GM15510 (cell line): ENCODE measurements around the gene RNF220.

Experiments used
- POLR2A ChIP-seq: IDR thresholded peaks from 3 replicates; pipeline ENCODE4 v1.6.1; 2011; ENCODE audit warnings: borderline replicate concordance; ENCODE audit not compliant: insufficient read length; ENCODE audit errors: extremely low read depth

The RNF220 gene

GRCh38 chr1:44576456-44577150 lies 171.5 kb downstream of the RNF220 start:
- TF ChIP-seq POLR2A = no peak

- TF ChIP-seq POLR2A = no peak
Measured at GRCh38 chr1:44581205-44581604, 176.2 kb downstream of the RNF220 start.

GRCh38 chr1:44584167-44584566 lies 179.1 kb downstream of the RNF220 start:
- no peak for TF ChIP-seq POLR2A

GRCh38 chr1:44585315-44585920 lies 180.4 kb downstream of the RNF220 start:
- no peak for TF ChIP-seq POLR2A

- no peak for TF ChIP-seq POLR2A
Measured at GRCh38 chr1:44587796-44588460, 182.9 kb downstream of the RNF220 start.

- no peak for TF ChIP-seq POLR2A
Measured at GRCh38 chr1:44588551-44589210, 183.6 kb downstream of the RNF220 start.

- no peak for TF ChIP-seq POLR2A
Measured at GRCh38 chr1:44590475-44590874, 185.4 kb downstream of the RNF220 start.

GRCh38 chr1:44591381-44591780 lies 186.3 kb downstream of the RNF220 start:
- no peak for TF ChIP-seq POLR2A

GRCh38 chr1:44592208-44593145 lies 187.4 kb downstream of the RNF220 start:
- TF ChIP-seq POLR2A = no peak

GRCh38 chr1:44594353-44594752 lies 189.3 kb downstream of the RNF220 start:
- TF ChIP-seq POLR2A = no peak

- no peak for TF ChIP-seq POLR2A
Measured at GRCh38 chr1:44594871-44595735, 190.0 kb downstream of the RNF220 start.

GRCh38 chr1:44596511-44596910 lies 191.5 kb downstream of the RNF220 start:
- no peak for TF ChIP-seq POLR2A

- TF ChIP-seq POLR2A = no peak
Measured at GRCh38 chr1:44598167-44598566, 193.1 kb downstream of the RNF220 start.
